OCI-LY7 (cell line): Measurements from ENCODE around the gene TRIM29. TPM values are rescaled to one million over a fixed set of nuclear protein-coding genes. Genes with fewer than 3 reads are reported as not detected.

Experiments
- BruUV-seq: library from RNA; stranded (reverse); fragments of 400-500 nt; replicated peaks from 2 replicates; lab custom pipeline; 2021; lab: Mats Ljungman, UMichigan
- CTCF ChIA-PET: fragments of 300-600 bp; sonication (Branson Sonifier 250); formaldehyde crosslinking; loops from one replicate; lab custom pipeline; 2022; ENCODE audit warnings: antibody characterized with exemption; ENCODE audit not compliant: unreplicated experiment; lab: Charles Lee
- POLR2A ChIA-PET: fragments of 300-600 bp; sonication (Branson Sonifier 250); formaldehyde crosslinking; loops from one replicate; lab custom pipeline; 2022; ENCODE audit warnings: antibody characterized with exemption; lab: Charles Lee
- DNase-seq: peaks from one replicate; pipeline ENCODE4 v3.0.0-alpha.2; 2015; ENCODE audit warnings: low spot score
- H2AFZ ChIP-seq: fragments of 200-600 bp; sonication (generic), shearing (Covaris generic); 2 replicates; pipeline ENCODE4 v1.6.1; 2014; ENCODE audit warnings: mild to moderate bottlenecking, antibody characterized with exemption, low read length, moderate library complexity
- H3K27ac ChIP-seq: fragments of 200-600 bp; sonication (generic); 2 replicates; pipeline ENCODE4 v1.5.1; 2014; ENCODE audit warnings: mixed run types, low read depth, mild to moderate bottlenecking, moderate library complexity, low read length, inconsistent platforms; ENCODE audit not compliant: poor library complexity, severe bottlenecking
- H3K36me3 ChIP-seq: fragments of 200-600 bp; sonication (generic); 2 replicates; pipeline ENCODE4 v1.6.1; 2014; ENCODE audit warnings: mild to moderate bottlenecking, antibody characterized with exemption, low read length, moderate library complexity, mixed read lengths; ENCODE audit not compliant: insufficient read depth
- H3K4me1 ChIP-seq: fragments of 200-600 bp; sonication (generic); 2 replicates; pipeline ENCODE4 v1.5.1; 2014; ENCODE audit warnings: mild to moderate bottlenecking, low read length; ENCODE audit not compliant: insufficient read depth, poor library complexity, severe bottlenecking
- H3K4me2 ChIP-seq: fragments of 200-600 bp; sonication (generic); 2 replicates; pipeline ENCODE4 v1.6.1; 2014; ENCODE audit warnings: mild to moderate bottlenecking, low read length
- H3K4me3 ChIP-seq: fragments of 200-600 bp; sonication (generic); 2 replicates; pipeline ENCODE4 v1.5.1; 2014; ENCODE audit warnings: mild to moderate bottlenecking, low read depth, low read length; ENCODE audit not compliant: poor library complexity, severe bottlenecking
- H3K79me2 ChIP-seq: fragments of 200-600 bp; sonication (generic); 2 replicates; pipeline ENCODE4 v1.6.1; 2016; ENCODE audit warnings: low read depth, mild to moderate bottlenecking, low read length, moderate library complexity, mixed read lengths; ENCODE audit not compliant: insufficient read depth
- H3K9me2 ChIP-seq: fragments of 200-600 bp; sonication (generic); 2 replicates; pipeline ENCODE4 v1.6.1; 2016; ENCODE audit warnings: mild to moderate bottlenecking, low read length, mixed read lengths; ENCODE audit not compliant: insufficient read depth
- H3K9me3 ChIP-seq: fragments of 200-600 bp; sonication (generic); 2 replicates; pipeline ENCODE4 v1.6.1; 2014; ENCODE audit warnings: mild to moderate bottlenecking, mixed run types, low read length, mixed read lengths
- H4K20me1 ChIP-seq: fragments of 200-600 bp; sonication (generic); 2 replicates; pipeline ENCODE4 v1.6.1; 2014; ENCODE audit warnings: mild to moderate bottlenecking, antibody characterized with exemption, low read length, moderate library complexity, mixed read lengths; ENCODE audit not compliant: insufficient read depth
- CTCF ChIP-seq: fragments of 200-600 bp; sonication (generic); conservative IDR thresholded peaks from 2 replicates; pipeline ENCODE4 v1.5.1; 2014; ENCODE audit warnings: mild to moderate bottlenecking, antibody characterized with exemption, low read length, moderate library complexity, mixed read lengths
- EZH2phosphoT487 ChIP-seq: fragments of 200-600 bp; sonication (generic); IDR thresholded peaks from 2 replicates; pipeline ENCODE4 v1.6.1; 2018; ENCODE audit warnings: low read depth, borderline replicate concordance, mild to moderate bottlenecking, mixed run types, antibody characterized with exemption, low read length, moderate library complexity, mixed read lengths
- intact Hi-C: fragments of 100-400 bp; cut with micrococcal nuclease; formaldehyde crosslinking; loops from one replicate; pipeline ENCODE4 v1.10.0; 2022; ENCODE audit not compliant: unreplicated experiment
- total RNA-seq, 2 experiments: library from RNA; depleted of rRNA in 1 of 2; stranded (reverse); fragments of >200 nt in 1 of 2; shearing (Covaris generic) in 1 of 2; gene quantifications; 2 replicates each; pipeline ENCODE4 v1.2.3, GENCODE V29; 2014 to 2022

The TRIM29 gene
- total RNA-seq, 2 experiments from 2014 or later: not detected

GRCh38 chr11:120104041-120104565, 33.8 kb downstream of the TRIM29 start:
- Histone ChIP-seq H2AFZ (no peak overlapping the region), H3K27ac (no peak overlapping the region), H3K4me2 (no peak overlapping the region), H3K79me2 (no peaks in the 10 kb centered on the region), H3K9me3 (no peaks in the 10 kb centered on the region), H4K20me1 (no peaks in the 10 kb centered on the region), H3K9me2 (no peaks in the 10 kb centered on the region), H3K4me3 (no peak overlapping the region), H3K4me1 (no peaks in the 10 kb centered on the region), H3K36me3 (no peaks in the 10 kb centered on the region)
- DNase-seq: no peak
- intact Hi-C loops: loop anchor here (10.0 kb wide), 2 partner anchors 379 to 619 kb away; partner anchors contain the start of gene NECTIN1
- CTCF ChIA-PET: no interaction called here
- TF ChIP-seq EZH2phosphoT487 (no peak), CTCF (no peak)
- no TSS peak for BruUV-seq
- POLR2A ChIA-PET: no interaction called here

- Histone ChIP-seq H4K20me1 (no peaks in the 10 kb centered on the region), H3K4me3 (no peak overlapping the region), H3K9me3 (no peaks in the 10 kb centered on the region), H3K79me2 (no peaks in the 10 kb centered on the region), H3K36me3 (no peaks in the 10 kb centered on the region), H3K4me1 (no peaks in the 10 kb centered on the region), H3K27ac (no peak overlapping the region), H3K4me2 (no peak overlapping the region), H2AFZ (no peak overlapping the region), H3K9me2 (no peaks in the 10 kb centered on the region)
- no peak for DNase-seq
- TF ChIP-seq EZH2phosphoT487 (no peak), CTCF (no peak)
- BruUV-seq: no TSS peak
- intact Hi-C loops: loop anchor here (10.0 kb wide), 2 partner anchors 378 to 618 kb away; partner anchors contain the start of gene NECTIN1
- ChIA-PET POLR2A (no interaction called here), CTCF (no interaction called here)
These were observed 35.1 kb downstream of the TRIM29 start for GRCh38 chr11:120102864-120103122.

GRCh38 chr11:120102050-120102863, 35.7 kb downstream of the TRIM29 start:
- Histone ChIP-seq H2AFZ (no peak overlapping the region), H3K4me2 (no peak overlapping the region), H3K27ac (no peak overlapping the region), H3K36me3 (no peaks in the 10 kb centered on the region), H4K20me1 (no peaks in the 10 kb centered on the region), H3K9me3 (no peaks in the 10 kb centered on the region), H3K9me2 (no peaks in the 10 kb centered on the region), H3K4me3 (no peak overlapping the region), H3K4me1 (no peaks in the 10 kb centered on the region), H3K79me2 (no peaks in the 10 kb centered on the region)
- intact Hi-C loops: loop anchor here (10.0 kb wide), 2 partner anchors 377 to 617 kb away; partner anchors contain the start of gene NECTIN1
- DNase-seq: no peak
- TF ChIP-seq CTCF (no peak), EZH2phosphoT487 (no peak)
- no TSS peak for BruUV-seq
- ChIA-PET CTCF (no interaction called here), POLR2A (no interaction called here)
